H9 (cell line): ENCODE results near the gene CIT. TPM values are rescaled to one million over a fixed set of nuclear protein-coding genes. Genes with fewer than 3 reads are reported as not detected.

ENCODE experiments used
- DNase-seq: peaks from one replicate; pipeline ENCODE4 v3.0.0-alpha.2; 2017
- H2AFZ ChIP-seq: one replicate; pipeline ENCODE4 v1.6.1; 2013; ENCODE audit warnings: mild to moderate bottlenecking, low read length, control low read depth, moderate library complexity
- H2AK5ac ChIP-seq: 2 replicates; pipeline ENCODE4 v1.6.1; 2013; ENCODE audit warnings: low read length, control low read depth, mixed read lengths; ENCODE audit not compliant: insufficient read length
- H2BK120ac ChIP-seq: one replicate; pipeline ENCODE4 v1.6.1; 2013; ENCODE audit warnings: low read depth, mild to moderate bottlenecking, low read length, control low read depth, inconsistent platforms; ENCODE audit not compliant: poor library complexity, severe bottlenecking
- H2BK12ac ChIP-seq: 2 replicates; pipeline ENCODE4 v1.6.1; 2013; ENCODE audit warnings: low read length, control low read depth, mixed read lengths, low read depth; ENCODE audit not compliant: insufficient read length
- H2BK15ac ChIP-seq: 2 replicates; pipeline ENCODE4 v1.6.1; 2013; ENCODE audit warnings: low read depth, low read length, control low read depth
- H2BK20ac ChIP-seq: one replicate; pipeline ENCODE4 v1.6.1; 2013; ENCODE audit warnings: low read depth, mild to moderate bottlenecking, low read length, control low read depth, inconsistent platforms; ENCODE audit not compliant: poor library complexity, severe bottlenecking
- H2BK5ac ChIP-seq: 2 replicates; pipeline ENCODE4 v1.6.1; 2013; ENCODE audit warnings: low read length, control low read depth, mixed read lengths; ENCODE audit not compliant: insufficient read length
- H3K14ac ChIP-seq: 2 replicates; pipeline ENCODE4 v1.6.1; 2013; ENCODE audit warnings: low read length, control low read depth; ENCODE audit not compliant: insufficient read depth
- H3K18ac ChIP-seq: 2 replicates; pipeline ENCODE4 v1.6.1; 2013; ENCODE audit warnings: low read depth, mild to moderate bottlenecking, mixed read lengths, low read length, control low read depth; ENCODE audit not compliant: insufficient read length
- H3K23ac ChIP-seq: 2 replicates; pipeline ENCODE4 v1.6.1; 2013; ENCODE audit warnings: low read length, control low read depth, mixed read lengths, low read depth; ENCODE audit not compliant: insufficient read length
- H3K23me2 ChIP-seq: 2 replicates; pipeline ENCODE4 v1.6.1; 2013; ENCODE audit warnings: low read depth, mild to moderate bottlenecking, mixed read lengths, low read length, control low read depth; ENCODE audit not compliant: insufficient read length, poor library complexity, severe bottlenecking
- H3K27ac ChIP-seq: 2 replicates; pipeline ENCODE4 v1.5.1; 2013; ENCODE audit warnings: low read length, control low read depth, mixed read lengths, low read depth; ENCODE audit not compliant: insufficient read length
- H3K27me3 ChIP-seq: 2 replicates; pipeline ENCODE4 v1.6.1; 2013; ENCODE audit warnings: low read length, control low read depth, inconsistent platforms; ENCODE audit not compliant: insufficient read depth
- H3K4ac ChIP-seq: 2 replicates; pipeline ENCODE4 v1.6.1; 2013; ENCODE audit warnings: low read depth, mild to moderate bottlenecking, control low read depth, inconsistent platforms, low read length, moderate library complexity
- H3K4me1 ChIP-seq: 2 replicates; pipeline ENCODE4 v1.6.1; 2013; ENCODE audit warnings: low read length, control low read depth, inconsistent platforms; ENCODE audit not compliant: insufficient read depth
- H3K4me2 ChIP-seq: 2 replicates; pipeline ENCODE4 v1.6.1; 2013; ENCODE audit warnings: low read length, control low read depth, mixed read lengths; ENCODE audit not compliant: insufficient read length, insufficient read depth
- H3K56ac ChIP-seq: 2 replicates; pipeline ENCODE4 v1.6.1; 2013; ENCODE audit warnings: low read depth, mild to moderate bottlenecking, mixed read lengths, low read length, control low read depth; ENCODE audit not compliant: insufficient read length
- H3K79me1 ChIP-seq: 2 replicates; pipeline ENCODE4 v1.6.1; 2013; ENCODE audit warnings: low read depth, mild to moderate bottlenecking, moderate library complexity, low read length, control low read depth, inconsistent platforms; ENCODE audit not compliant: insufficient read depth, poor library complexity, severe bottlenecking
- H3K79me2 ChIP-seq: 2 replicates; pipeline ENCODE4 v1.6.1; 2013; ENCODE audit warnings: low read length, control low read depth, inconsistent platforms; ENCODE audit not compliant: insufficient read depth
- H3K9ac ChIP-seq: 2 replicates; pipeline ENCODE4 v1.6.1; 2013; ENCODE audit warnings: low read length, control low read depth, mixed read lengths; ENCODE audit not compliant: insufficient read length; ENCODE audit errors: extremely low read depth
- H3K9me3 ChIP-seq: one replicate; pipeline ENCODE4 v1.6.1; 2013; ENCODE audit warnings: low read depth, low read length, inconsistent platforms; ENCODE audit not compliant: control insufficient read depth
- H3T11ph ChIP-seq: one replicate; pipeline ENCODE4 v1.6.1; 2013; ENCODE audit warnings: mild to moderate bottlenecking, low read length, control low read depth, inconsistent platforms
- H4K20me1 ChIP-seq: one replicate; pipeline ENCODE4 v1.6.1; 2013; ENCODE audit not compliant: control insufficient read depth, insufficient read length, insufficient read depth
- H4K5ac ChIP-seq: 2 replicates; pipeline ENCODE4 v1.6.1; 2013; ENCODE audit warnings: low read depth, mild to moderate bottlenecking, mixed read lengths, low read length, control low read depth; ENCODE audit not compliant: insufficient read length
- H4K8ac ChIP-seq: replicated peaks from 2 replicates; pipeline ENCODE4 v1.6.1; 2013; ENCODE audit warnings: low read length, control low read depth, mixed read lengths, low read depth; ENCODE audit not compliant: insufficient read length
- H4K91ac ChIP-seq: 2 replicates; pipeline ENCODE4 v1.6.1; 2013; ENCODE audit warnings: low read depth, mild to moderate bottlenecking, moderate library complexity, mixed read lengths, low read length, control low read depth; ENCODE audit not compliant: insufficient read length
- H3K27ac Mint-ChIP-seq, 3 experiments: 2 replicates in 2 of 3; 3 replicates in 1 of 3; pipeline ENCODE4 v1.8.0; 2020 to 2021; ENCODE audit warnings: mixed read lengths in 3 of 3, mild to moderate bottlenecking in 1 of 3, moderate library complexity in 1 of 3
- H3K27me3 Mint-ChIP-seq: 2 replicates; pipeline ENCODE4 v1.8.0; 2021; ENCODE audit warnings: low read depth, mild to moderate bottlenecking, moderate library complexity, mixed read lengths
- H3K36me3 Mint-ChIP-seq, 3 experiments: 2 replicates in 2 of 3; 3 replicates in 1 of 3; pipeline ENCODE4 v1.8.0; 2020 to 2021; ENCODE audit warnings: low read depth in 3 of 3, mixed read lengths in 3 of 3; ENCODE audit not compliant: insufficient read depth in 1 of 3
- H3K4me1 Mint-ChIP-seq, 2 experiments: 2 replicates each; pipeline ENCODE4 v1.8.0; 2020; ENCODE audit warnings: mixed read lengths in 2 of 2
- H3K4me3 Mint-ChIP-seq, 2 experiments: 2 replicates in 1 of 2; 3 replicates in 1 of 2; pipeline ENCODE4 v1.8.0; 2020 to 2021; ENCODE audit warnings: mild to moderate bottlenecking in 2 of 2, mixed read lengths in 2 of 2, moderate library complexity in 1 of 2
- H3K9me3 Mint-ChIP-seq, 2 experiments: 2 replicates in 1 of 2; 3 replicates in 1 of 2; pipeline ENCODE4 v1.8.0; 2020; ENCODE audit warnings: mild to moderate bottlenecking in 2 of 2, mixed read lengths in 2 of 2, moderate library complexity in 1 of 2
- CTCF ChIP-seq: fragments of 200-600 bp; sonication (generic); conservative IDR thresholded peaks from 3 replicates; pipeline ENCODE4 v1.8.0; 2021; ENCODE audit warnings: antibody characterized with exemption, mild to moderate bottlenecking
- whole genome bisulfite sequencing: extraction: QIAGEN DNeasy Blood & Tissue Kit; methylation state at CpG from one replicate; pipeline ENCODE4 v1.1.7; 2013; ENCODE audit warnings: missing lambda C conversion rate, low lambda C conversion rate, mixed read lengths; ENCODE audit not compliant: insufficient read length; ENCODE audit errors: extremely low coverage; 5-methylcytosine and 5-hydroxymethylcytosine counted together
- total RNA-seq: library from RNA; stranded (reverse); gene quantifications from 2 replicates; pipeline ENCODE4 v1.2.1, GENCODE V29; 2021

CIT gene
- total RNA-seq, 1 experiment from 2014 or later: 55.3 TPM

- 0 out of 5 replicates have a peak, but pooled peaks cover 0 to 2% of the 10 kb centered on the region in 2 experiments for H3K9me3 Mint-ChIP-seq
- H3K4me2 ChIP-seq: no peak overlapping the region
- no peaks in the 10 kb centered on the region for H4K20me1 ChIP-seq
- H3K4me1 Mint-ChIP-seq: no peaks in the 10 kb centered on the region
- no peak overlapping the region for H3T11ph ChIP-seq
- no peak overlapping the region for H2BK5ac ChIP-seq
- no peaks in the 10 kb centered on the region; the same call in 1 of the 2 replicates for H3K27me3 Mint-ChIP-seq
- no peak overlapping the region for H3K18ac ChIP-seq
- H4K91ac ChIP-seq: no peak overlapping the region
- no peak overlapping the region for H2AFZ ChIP-seq
- no peak overlapping the region for H2BK15ac ChIP-seq
- H3K23me2 ChIP-seq: no peaks in the 10 kb centered on the region
- H3K79me1 ChIP-seq: peaks cover 4% of the 10 kb centered on the region
- no peaks in the 10 kb centered on the region for H3K27me3 ChIP-seq
- H3K36me3 Mint-ChIP-seq: peaks cover 36 to 84% (median 64%) of the 10 kb centered on the region in 3 experiments; a peak in 6 of 7 replicates
- H3K4me3 Mint-ChIP-seq: no peak overlapping the region
- peak overlapping the region in 2 of 3 experiments; percentile 0 to 18; a peak in 3 of 7 replicates for H3K27ac Mint-ChIP-seq
- H2BK120ac ChIP-seq: no peak overlapping the region
- no peak overlapping the region for H4K8ac ChIP-seq
- H3K27ac ChIP-seq: no peak overlapping the region
- no peak overlapping the region for H2BK12ac ChIP-seq
- H2AK5ac ChIP-seq: no peak overlapping the region
- H3K9me3 ChIP-seq: no peaks in the 10 kb centered on the region
- no peak overlapping the region for H4K5ac ChIP-seq
- H3K23ac ChIP-seq: no peak overlapping the region
- no peak overlapping the region for H3K9ac ChIP-seq
- no peak overlapping the region for H3K14ac ChIP-seq
- WGBS: no CpG with 5 or more reads among the region's 2 CpGs
- TF ChIP-seq CTCF: no peak
- H3K79me2 ChIP-seq: 0 out of 2 replicates have a peak, but pooled peaks cover 2% of the 10 kb centered on the region
- no peak overlapping the region for H3K4ac ChIP-seq
- H3K4me1 ChIP-seq: no peaks in the 10 kb centered on the region
- H3K56ac ChIP-seq: no peak overlapping the region
- no peak overlapping the region for H2BK20ac ChIP-seq
- no peak for DNase-seq
Measured at GRCh38 chr12:119843100-119843499, 34.0 kb downstream of the CIT start.
